A673 (cell line): ENCODE results near the gene ARF3. TPM values are rescaled to one million over a fixed set of nuclear protein-coding genes. Genes with fewer than 3 reads are reported as not detected.

ENCODE experiments used
- BruUV-seq: library from RNA; stranded (reverse); fragments of 400-500 nt; replicated peaks from 2 replicates; lab custom pipeline; 2021; lab: Mats Ljungman, UMichigan
- CTCF ChIA-PET: fragments of 300-600 bp; sonication (Branson Sonifier 250); formaldehyde crosslinking; loops from one replicate; lab custom pipeline; 2022; ENCODE audit warnings: antibody characterized with exemption; lab: Charles Lee
- POLR2A ChIA-PET: fragments of 300-600 bp; sonication (Branson Sonifier 250); formaldehyde crosslinking; loops from one replicate; lab custom pipeline; 2022; ENCODE audit warnings: antibody characterized with exemption; ENCODE audit not compliant: low non-redundant PET; lab: Charles Lee
- DNase-seq: peaks from one replicate; pipeline ENCODE4 v3.0.0-alpha.2; 2015; ENCODE audit warnings: low spot score
- H3K27ac ChIP-seq: fragments of 200-600 bp; sonication (generic); 2 replicates; pipeline ENCODE4 v1.5.1; 2016; ENCODE audit warnings: mixed run types, low read depth, mild to moderate bottlenecking, mixed read lengths, antibody characterized with exemption, low read length; ENCODE audit not compliant: poor library complexity, severe bottlenecking
- H3K27me3 ChIP-seq: fragments of 200-600 bp; sonication (generic); replicated peaks from 2 replicates; pipeline ENCODE4 v1.6.1; 2017; ENCODE audit warnings: mixed run types, low read depth, mild to moderate bottlenecking, mixed read lengths, antibody characterized with exemption, low read length; ENCODE audit not compliant: insufficient read depth, poor library complexity
- H3K36me3 ChIP-seq: fragments of 200-600 bp; sonication (generic); 2 replicates; pipeline ENCODE4 v1.6.1; 2016; ENCODE audit warnings: mixed run types, mild to moderate bottlenecking, mixed read lengths, antibody characterized with exemption, low read length; ENCODE audit not compliant: insufficient read depth, poor library complexity, severe bottlenecking
- H3K4me1 ChIP-seq: fragments of 200-600 bp; sonication (generic); 2 replicates; pipeline ENCODE4 v1.6.1; 2017; ENCODE audit warnings: mixed run types, mild to moderate bottlenecking, mixed read lengths, antibody characterized with exemption, low read length; ENCODE audit not compliant: insufficient read depth, poor library complexity, severe bottlenecking
- H3K4me3 ChIP-seq: fragments of 200-600 bp; sonication (generic); 2 replicates; pipeline ENCODE4 v1.5.1; 2016; ENCODE audit warnings: low read depth, mixed run types, mild to moderate bottlenecking, mixed read lengths, low read length; ENCODE audit not compliant: poor library complexity, severe bottlenecking
- H3K9me3 ChIP-seq: fragments of 200-600 bp; sonication (generic); 2 replicates; pipeline ENCODE4 v1.6.1; 2016; ENCODE audit warnings: mixed run types, low read depth, mild to moderate bottlenecking, mixed read lengths, antibody characterized with exemption, low read length; ENCODE audit not compliant: poor library complexity, severe bottlenecking
- CTCF ChIP-seq: fragments of 300-800, 200-600 bp; sonication (generic); conservative IDR thresholded peaks from 2 replicates; pipeline ENCODE4 v1.5.1; 2017; ENCODE audit warnings: low read depth, mild to moderate bottlenecking, antibody characterized with exemption, low read length, moderate library complexity, mixed read lengths
- EZH2 ChIP-seq: fragments of 200-600 bp; sonication (generic); IDR thresholded peaks from 2 replicates; pipeline ENCODE4 v1.6.1; 2017; ENCODE audit warnings: borderline replicate concordance, low read depth, mild to moderate bottlenecking, mixed read lengths, antibody characterized with exemption, low read length; ENCODE audit not compliant: poor library complexity, severe bottlenecking
- intact Hi-C: fragments of 100-400 bp; cut with micrococcal nuclease; formaldehyde crosslinking; loops from one replicate; pipeline ENCODE4 v1.10.0; 2022; ENCODE audit not compliant: unreplicated experiment
- total RNA-seq: library from RNA; stranded (reverse); gene quantifications from 2 replicates; pipeline ENCODE4 v1.2.3, GENCODE V29; 2021

Gene ARF3
- total RNA-seq, 1 experiment from 2014 or later, result 183 TPM

- H3K36me3 ChIP-seq, result no peaks in the 10 kb centered on the region
- peak overlapping the region; percentile 30 for H3K4me3 ChIP-seq
- H3K27me3 ChIP-seq, result peaks cover 5% of the 10 kb centered on the region
- H3K9me3 ChIP-seq, result no peaks in the 10 kb centered on the region
- peak; percentile 88 for DNase-seq
- ChIA-PET CTCF (interaction anchor here (0.7 to 1.9 kb wide), 3 partner anchors 7 to 143 kb away, joined by 3 to 17 read pairs (median 3); partner anchors contain the start of gene DDX23), POLR2A (no interaction called here)
- peaks cover 28% of the 10 kb centered on the region for H3K4me1 ChIP-seq
- peak; percentile 75 for TF ChIP-seq CTCF
- no peak for TF ChIP-seq EZH2
- no TSS peak for BruUV-seq
- intact Hi-C loops, result no loop called here
- H3K27ac ChIP-seq, result no peak overlapping the region
Measured at GRCh38 chr12:48995086-48995879, 38.0 kb upstream of the ARF3 start.

GRCh38 chr12:48994224-48995085 is 37.2 kb upstream of the ARF3 start:
- intact Hi-C loops, result no loop called here
- H3K4me1 ChIP-seq, result peaks cover 22% of the 10 kb centered on the region
- no peak overlapping the region for H3K4me3 ChIP-seq
- no peak overlapping the region for H3K27ac ChIP-seq
- no TSS peak for BruUV-seq
- ChIA-PET CTCF (interaction anchor here (0.7 kb wide), 1 partner anchor 31 kb away, joined by 3 read pairs; no protein-coding TSS in a partner anchor), POLR2A (no interaction called here)
- TF ChIP-seq EZH2, result no peak
- TF ChIP-seq CTCF, result no peak
- no peaks in the 10 kb centered on the region for H3K9me3 ChIP-seq
- no peaks in the 10 kb centered on the region for H3K36me3 ChIP-seq
- DNase-seq, result no peak
- H3K27me3 ChIP-seq, result peaks cover 5% of the 10 kb centered on the region

- H3K9me3 ChIP-seq, result no peaks in the 10 kb centered on the region
- POLR2A ChIA-PET, result no interaction called here
- no peaks in the 10 kb centered on the region for H3K36me3 ChIP-seq
- no peak for TF ChIP-seq EZH2
- no peak for TF ChIP-seq CTCF
- peaks cover 5% of the 10 kb centered on the region for H3K27me3 ChIP-seq
- BruUV-seq, result no TSS peak
- no peak for DNase-seq
- no peak overlapping the region for H3K4me3 ChIP-seq
- H3K4me1 ChIP-seq, result peaks cover 19% of the 10 kb centered on the region
- intact Hi-C loops, result no loop called here
- CTCF ChIA-PET, result no interaction called here
- H3K27ac ChIP-seq, result no peak overlapping the region
Measured at GRCh38 chr12:48993787-48994186, 36.5 kb upstream of the ARF3 start.
